Activated CD4-positive, alpha-beta T cell treated with anti-CD3 and anti-CD28 coated beads for 1 hour (primary cell): ENCODE results near the gene CREB5.

Experiments used
- DNase-seq: peaks from one replicate; pipeline ENCODE4 v3.0.0-alpha.2; 2020

Gene CREB5

GRCh38 chr7:28481091-28481926, 69.0 kb downstream of the CREB5 start:
- DNase-seq: no peak

GRCh38 chr7:28483112-28483511, 70.8 kb downstream of the CREB5 start:
- no peak for DNase-seq

- no peak for DNase-seq
Observed at GRCh38 chr7:28483908-28484605, 71.7 kb downstream of the CREB5 start.

- DNase-seq: no peak
Observed at GRCh38 chr7:28484606-28484935, 72.3 kb downstream of the CREB5 start.

GRCh38 chr7:28487487-28487886, 75.2 kb downstream of the CREB5 start:
- DNase-seq: no peak

- no peak for DNase-seq
Observed at GRCh38 chr7:28488061-28488791, 75.9 kb downstream of the CREB5 start.

- no peak for DNase-seq
Observed at GRCh38 chr7:28490831-28491230, 78.5 kb downstream of the CREB5 start.

GRCh38 chr7:28493477-28493876, 81.2 kb downstream of the CREB5 start:
- DNase-seq: no peak

GRCh38 chr7:28497009-28497408, 84.7 kb downstream of the CREB5 start:
- DNase-seq: no peak

- DNase-seq: no peak
Observed at GRCh38 chr7:28498636-28499035, 86.3 kb downstream of the CREB5 start.

GRCh38 chr7:28500138-28500537, 87.8 kb downstream of the CREB5 start:
- no peak for DNase-seq

GRCh38 chr7:28502408-28502807, 90.1 kb downstream of the CREB5 start:
- DNase-seq: no peak

- DNase-seq: no peak
Observed at GRCh38 chr7:28503396-28503795, 91.1 kb downstream of the CREB5 start.

GRCh38 chr7:28505014-28505413, 92.7 kb downstream of the CREB5 start:
- DNase-seq: no peak

- DNase-seq: no peak
Observed at GRCh38 chr7:28505867-28506266, 93.5 kb downstream of the CREB5 start.

GRCh38 chr7:28507525-28508282, 95.4 kb downstream of the CREB5 start:
- DNase-seq: no peak

GRCh38 chr7:28509251-28510025, 97.1 kb downstream of the CREB5 start:
- DNase-seq: no peak

- DNase-seq: no peak
Observed at GRCh38 chr7:28510026-28510369, 97.7 kb downstream of the CREB5 start.

GRCh38 chr7:28512668-28513440, 100.5 kb downstream of the CREB5 start:
- no peak for DNase-seq

- DNase-seq: no peak
Observed at GRCh38 chr7:28516390-28517172, 104.3 kb downstream of the CREB5 start.

- DNase-seq: no peak
Observed at GRCh38 chr7:28517206-28517605, 104.9 kb downstream of the CREB5 start.
